Measurements from ENCODE around the gene UBE3A.
A peak's percentile ranks its signal among the peaks of the same experiment; 100 is the strongest.
"Not testable (repeated sequence)": the region's sequence is repeated elsewhere in the genome, so short reads cannot be mapped to it uniquely, and the experiment has no call there.

Gene UBE3A

GRCh38 chr15:25438601-25439368, at the start of gene UBE3A:
Gene UBE3A (minus strand): TSS chr15:25439024. CDS start chr15:25409107, 29,917 bp downstream.
- peak; percentile 65 to 81 for DNase-seq (ENCODE audit: low read depth in 2 of 2)

- no peak for DNase-seq (ENCODE audit: low read depth in 2 of 2)
Measured at GRCh38 chr15:25487226-25487884, 48.5 kb upstream of the UBE3A start.

GRCh38 chr15:25486051-25486450, 47.2 kb upstream of the UBE3A start:
- no peak for DNase-seq (ENCODE audit: low read depth in 2 of 2)

GRCh38 chr15:25481208-25481859, 42.5 kb upstream of the UBE3A start:
- DNase-seq (ENCODE audit: low read depth in 2 of 2): no peak

GRCh38 chr15:25478313-25478712, 39.5 kb upstream of the UBE3A start:
- no peak for DNase-seq (ENCODE audit: low read depth in 2 of 2)

- no peak for DNase-seq (ENCODE audit: low read depth in 2 of 2)
Measured at GRCh38 chr15:25477816-25478215, 39.0 kb upstream of the UBE3A start.

GRCh38 chr15:25474251-25474650, 35.4 kb upstream of the UBE3A start:
- DNase-seq (ENCODE audit: low read depth in 2 of 2): no peak

GRCh38 chr15:25470230-25470629, 31.4 kb upstream of the UBE3A start:
- DNase-seq (ENCODE audit: low read depth in 2 of 2): no peak

GRCh38 chr15:25469377-25469776, 30.6 kb upstream of the UBE3A start:
- no peak for DNase-seq (ENCODE audit: low read depth in 2 of 2)

GRCh38 chr15:25468611-25469010, 29.8 kb upstream of the UBE3A start:
- no peak for DNase-seq (ENCODE audit: low read depth in 2 of 2)

- no peak for DNase-seq (ENCODE audit: low read depth in 2 of 2)
Measured at GRCh38 chr15:25465835-25466234, 27.0 kb upstream of the UBE3A start.

GRCh38 chr15:25464784-25465183, 26.0 kb upstream of the UBE3A start:
- no peak for DNase-seq (ENCODE audit: low read depth in 2 of 2)

GRCh38 chr15:25464383-25464782, 25.6 kb upstream of the UBE3A start:
- no peak for DNase-seq (ENCODE audit: low read depth in 2 of 2)

- no peak for DNase-seq (ENCODE audit: low read depth in 2 of 2)
Measured at GRCh38 chr15:25456196-25456595, 17.4 kb upstream of the UBE3A start.

- no peak for DNase-seq (ENCODE audit: low read depth in 2 of 2)
Measured at GRCh38 chr15:25455226-25455625, 16.4 kb upstream of the UBE3A start.

GRCh38 chr15:25454771-25455170, 15.9 kb upstream of the UBE3A start:
- DNase-seq (ENCODE audit: low read depth in 2 of 2): no peak

GRCh38 chr15:25453246-25453645, 14.4 kb upstream of the UBE3A start:
- not testable (repeated sequence) for DNase-seq (ENCODE audit: low read depth in 2 of 2)

- no peak for DNase-seq (ENCODE audit: low read depth in 2 of 2)
Measured at GRCh38 chr15:25451501-25451900, 12.7 kb upstream of the UBE3A start.

- no peak for DNase-seq (ENCODE audit: low read depth in 2 of 2)
Measured at GRCh38 chr15:25450163-25450562, 11.3 kb upstream of the UBE3A start.

GRCh38 chr15:25446076-25446475, 7.3 kb upstream of the UBE3A start:
- DNase-seq (ENCODE audit: low read depth in 2 of 2): no peak

- DNase-seq (ENCODE audit: low read depth in 2 of 2): no peak
Measured at GRCh38 chr15:25445412-25445811, 6.6 kb upstream of the UBE3A start.

- DNase-seq (ENCODE audit: low read depth in 2 of 2): no peak
Measured at GRCh38 chr15:25441111-25441510, 2.3 kb upstream of the UBE3A start.

- DNase-seq (ENCODE audit: low read depth in 2 of 2): no peak
Measured at GRCh38 chr15:25439369-25439836, 579 bp upstream of the UBE3A start.

All from stimulated activated CD4-positive, alpha-beta T cell treated with anti-CD3 and anti-CD28 coated beads, Interleukin-1b, Interleukin-23, amount 100 ng/mL, for 1 hour (primary cell).